Fibroblast of pulmonary artery (primary cell): ENCODE results near the gene HOXC9.

Experiments used
- DNase-seq: peaks from one replicate; pipeline ENCODE4 v3.0.0-alpha.2; 2010; ENCODE audit warnings: low read depth
- H3K4me3 ChIP-seq: replicated peaks from 2 replicates; pipeline ENCODE4 v1.5.1; 2011; ENCODE audit warnings: low read depth, mild to moderate bottlenecking, control low read depth, low read length, moderate library complexity
- TF ChIP-seq, protein P1 (sequence below): IDR thresholded peaks from 2 replicates; pipeline ENCODE4 v1.5.1; 2011; ENCODE audit warnings: mild to moderate bottlenecking, control low read depth, low read length, inconsistent platforms; ENCODE audit errors: missing control alignments

Gene HOXC9

DNA sequence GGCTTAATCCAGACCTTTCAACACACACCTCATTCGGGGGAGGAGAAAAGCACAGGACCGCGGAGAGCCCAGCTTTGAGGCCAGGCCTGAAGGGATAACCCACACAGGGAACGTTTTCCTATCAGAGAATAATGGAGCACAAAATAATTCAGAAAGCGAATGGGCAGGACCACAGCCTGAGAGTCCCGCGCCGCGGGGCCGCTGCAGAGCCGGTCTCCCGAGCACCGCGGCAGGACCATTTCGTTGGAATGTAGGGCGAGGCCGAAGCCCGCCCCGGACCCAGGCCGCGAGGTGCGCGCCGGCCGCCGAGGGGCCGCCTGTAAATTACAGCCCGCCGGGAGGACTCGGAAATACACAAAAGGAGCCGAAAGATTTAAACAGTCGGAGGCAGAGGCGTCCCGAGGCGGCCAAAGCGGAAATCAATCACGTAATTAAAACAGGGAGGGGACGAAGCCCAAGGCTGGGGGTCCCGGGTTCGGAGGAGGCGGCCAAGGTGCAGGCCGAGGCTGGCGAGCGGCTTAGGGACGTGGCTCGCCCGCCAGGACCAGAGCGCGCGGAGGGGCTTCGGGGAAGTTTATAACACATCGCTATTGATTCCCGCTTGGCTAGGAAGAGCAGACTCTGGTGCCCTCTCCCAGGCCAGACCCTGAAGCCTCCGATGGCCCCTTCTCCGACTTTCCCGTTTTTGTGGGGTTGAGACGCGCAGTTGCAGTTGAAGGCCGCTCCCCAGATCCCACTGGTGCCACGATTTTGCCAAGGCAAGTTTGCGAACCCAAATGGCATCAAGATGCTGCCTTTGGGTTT, 47.4 kb downstream of the HOXC9 start:
- DNase-seq: no peak
- TF ChIP-seq, protein P1, sequence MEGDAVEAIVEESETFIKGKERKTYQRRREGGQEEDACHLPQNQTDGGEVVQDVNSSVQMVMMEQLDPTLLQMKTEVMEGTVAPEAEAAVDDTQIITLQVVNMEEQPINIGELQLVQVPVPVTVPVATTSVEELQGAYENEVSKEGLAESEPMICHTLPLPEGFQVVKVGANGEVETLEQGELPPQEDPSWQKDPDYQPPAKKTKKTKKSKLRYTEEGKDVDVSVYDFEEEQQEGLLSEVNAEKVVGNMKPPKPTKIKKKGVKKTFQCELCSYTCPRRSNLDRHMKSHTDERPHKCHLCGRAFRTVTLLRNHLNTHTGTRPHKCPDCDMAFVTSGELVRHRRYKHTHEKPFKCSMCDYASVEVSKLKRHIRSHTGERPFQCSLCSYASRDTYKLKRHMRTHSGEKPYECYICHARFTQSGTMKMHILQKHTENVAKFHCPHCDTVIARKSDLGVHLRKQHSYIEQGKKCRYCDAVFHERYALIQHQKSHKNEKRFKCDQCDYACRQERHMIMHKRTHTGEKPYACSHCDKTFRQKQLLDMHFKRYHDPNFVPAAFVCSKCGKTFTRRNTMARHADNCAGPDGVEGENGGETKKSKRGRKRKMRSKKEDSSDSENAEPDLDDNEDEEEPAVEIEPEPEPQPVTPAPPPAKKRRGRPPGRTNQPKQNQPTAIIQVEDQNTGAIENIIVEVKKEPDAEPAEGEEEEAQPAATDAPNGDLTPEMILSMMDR: no peak
- no peak overlapping the region for H3K4me3 ChIP-seq

DNA sequence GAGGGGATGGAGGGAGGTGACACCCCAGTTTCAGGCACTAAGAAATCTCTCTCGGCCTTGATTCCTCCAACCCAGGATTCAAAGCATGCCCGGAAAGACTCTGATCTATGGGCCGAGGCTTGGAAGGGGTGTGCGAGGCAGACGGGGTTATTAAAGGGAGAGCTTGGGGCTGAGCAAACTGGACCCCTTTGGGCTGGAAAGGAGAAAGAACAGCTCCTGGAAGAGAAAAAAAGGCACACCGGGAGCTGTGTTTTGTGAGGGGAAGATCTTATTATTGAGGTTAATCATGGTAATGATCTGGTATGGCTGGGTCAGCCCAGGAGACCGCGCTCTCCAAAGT, 48.0 kb downstream of the HOXC9 start:
- TF ChIP-seq, protein P1: no peak
- no peak for DNase-seq
- no peak overlapping the region for H3K4me3 ChIP-seq

DNA sequence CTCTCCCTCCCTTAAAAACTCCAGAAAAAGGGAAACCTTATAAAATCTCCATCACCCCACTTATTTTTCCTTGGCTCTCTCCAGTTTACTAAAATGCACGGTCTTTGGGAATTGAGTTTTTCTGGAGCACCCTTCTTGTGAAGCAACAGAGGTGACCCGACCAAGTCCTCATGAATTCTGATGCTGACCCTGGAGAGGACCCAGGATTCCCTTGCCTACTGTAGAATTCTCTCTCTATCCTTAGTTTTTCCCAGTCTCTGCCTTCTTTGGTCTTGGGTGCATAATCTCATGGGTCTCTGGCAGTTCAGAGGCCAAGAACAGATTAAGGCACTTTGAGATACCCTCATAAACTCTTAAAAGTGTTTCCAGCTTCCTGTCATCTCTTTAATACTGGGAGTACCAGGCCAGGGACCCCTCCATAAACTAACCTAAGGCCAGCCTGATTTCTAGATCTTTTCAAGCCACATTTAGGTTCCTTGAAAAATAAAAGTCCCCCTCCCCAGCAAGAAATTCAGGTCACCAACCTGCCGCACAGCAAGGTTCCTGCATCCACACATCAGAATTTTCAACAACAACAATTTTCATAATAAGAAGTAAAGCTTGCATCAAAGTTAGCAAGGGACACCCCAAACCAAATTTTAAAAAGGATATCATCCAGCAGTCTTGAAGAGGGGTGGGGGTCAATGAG, 48.6 kb downstream of the HOXC9 start:
- DNase-seq: no peak
- no peak overlapping the region for H3K4me3 ChIP-seq
- TF ChIP-seq, protein P1: no peak

DNA sequence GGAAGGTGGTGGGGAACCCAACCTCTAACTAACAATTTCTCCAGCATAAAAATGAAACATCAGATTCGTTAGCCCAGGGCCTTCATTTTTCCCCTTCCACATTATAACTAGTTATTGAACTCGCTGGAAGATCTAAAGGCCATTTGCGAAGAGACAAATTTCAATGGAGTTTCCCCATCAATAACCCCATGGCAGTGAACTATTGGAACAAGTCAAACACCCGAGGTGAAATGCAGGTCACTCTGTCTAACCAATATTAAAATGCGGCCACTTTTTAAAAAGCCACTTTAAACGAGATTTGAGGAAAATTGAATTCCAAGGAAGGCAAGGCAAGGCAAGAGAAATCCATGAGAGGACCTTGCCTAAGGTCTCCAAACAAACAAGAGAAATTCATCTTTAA, 49.1 kb downstream of the HOXC9 start:
- TF ChIP-seq, protein P1: no peak
- no peak overlapping the region for H3K4me3 ChIP-seq
- DNase-seq: no peak

DNA sequence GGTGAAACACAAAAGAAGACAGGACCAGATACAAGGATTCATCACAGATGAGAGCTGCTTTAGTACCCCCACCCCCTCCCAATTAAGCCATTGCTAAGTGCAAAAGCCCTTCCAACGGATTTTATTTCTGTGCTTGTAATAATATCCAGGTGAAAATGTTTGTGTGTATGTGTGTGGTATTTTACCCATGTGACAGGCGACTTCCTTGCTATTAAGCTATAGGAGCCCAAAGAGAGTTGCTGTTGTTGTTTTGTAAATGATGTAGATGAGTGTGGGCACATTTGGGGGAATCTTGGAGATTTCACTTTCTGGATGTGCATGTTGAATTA, 50.5 kb downstream of the HOXC9 start:
- no peak overlapping the region for H3K4me3 ChIP-seq
- TF ChIP-seq, protein P1: no peak
- DNase-seq: no peak

DNA sequence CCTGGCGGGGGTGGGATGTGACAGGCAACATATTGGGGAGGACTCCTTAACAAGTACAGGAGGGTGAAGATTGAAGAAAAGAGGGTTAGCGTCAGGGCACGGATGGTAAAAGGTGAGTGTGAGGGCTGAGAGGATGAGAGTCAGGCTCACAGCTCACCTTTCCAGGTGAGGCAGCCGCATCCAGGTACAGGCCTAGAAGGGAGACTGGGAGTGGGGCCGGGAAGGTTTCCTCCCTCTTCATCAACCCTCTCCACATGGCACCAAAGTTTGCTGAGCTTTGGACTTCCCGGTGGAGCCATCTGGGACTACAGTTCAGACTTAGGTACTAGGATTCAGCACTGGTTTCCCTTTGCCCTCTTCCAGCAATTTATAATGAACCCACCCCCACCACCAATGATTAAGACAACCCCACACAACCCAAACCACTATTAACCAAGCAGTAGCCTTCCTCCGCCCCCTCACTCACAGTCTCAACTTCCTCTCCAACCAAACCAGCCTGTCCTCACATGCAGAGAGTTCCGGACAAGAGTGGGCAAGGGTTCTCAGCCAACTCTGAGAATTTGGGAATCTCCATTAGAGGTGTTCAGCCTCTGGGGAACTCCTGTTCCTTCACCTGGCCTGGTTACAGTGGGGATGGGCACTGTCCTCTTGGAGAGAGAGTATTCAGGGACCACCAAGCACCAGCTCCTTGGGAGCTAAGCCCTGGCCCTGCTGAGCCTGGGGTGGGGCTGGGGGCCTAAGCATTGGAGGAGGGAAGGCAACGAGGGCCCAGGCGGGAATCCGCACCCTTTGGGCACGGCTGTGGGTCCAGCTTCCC, 51.3 kb downstream of the HOXC9 start:
- TF ChIP-seq, protein P1: no peak
- no peak for DNase-seq
- no peak overlapping the region for H3K4me3 ChIP-seq
